ENCODE measurements around the gene APOOL. TPM values are rescaled to one million over a fixed set of nuclear protein-coding genes. Genes with fewer than 3 reads are reported as not detected.

APOOL gene
- total RNA-seq, 1 experiment from 2014 or later: 12.1 TPM

- DNase-seq (ENCODE audit: low read depth): peak; percentile 28
Measured at GRCh38 chrX:85084770-85085393, 81.2 kb downstream of the APOOL start.

GRCh38 chrX:85089321-85089840 lies 85.7 kb downstream of the APOOL start:
- DNase-seq (ENCODE audit: low read depth): no peak

- peak; percentile 2 for DNase-seq (ENCODE audit: low read depth)
Measured at GRCh38 chrX:85107407-85107806, 103.7 kb downstream of the APOOL start.

GRCh38 chrX:85108165-85108564 lies 104.5 kb downstream of the APOOL start:
- DNase-seq (ENCODE audit: low read depth): no peak

- DNase-seq (ENCODE audit: low read depth): peak; percentile 20
Measured at GRCh38 chrX:85109235-85109634, 105.6 kb downstream of the APOOL start.

GRCh38 chrX:85111347-85111746 lies 107.7 kb downstream of the APOOL start:
- DNase-seq (ENCODE audit: low read depth): peak; percentile 2

- no peak for DNase-seq (ENCODE audit: low read depth)
Measured at GRCh38 chrX:85112293-85112692, 108.6 kb downstream of the APOOL start.

- no peak for DNase-seq (ENCODE audit: low read depth)
Measured at GRCh38 chrX:85113746-85114145, 110.1 kb downstream of the APOOL start.

- DNase-seq (ENCODE audit: low read depth): no peak
Measured at GRCh38 chrX:85114171-85114570, 110.5 kb downstream of the APOOL start.

- no peak for DNase-seq (ENCODE audit: low read depth)
Measured at GRCh38 chrX:85114776-85115175, 111.1 kb downstream of the APOOL start.

GRCh38 chrX:85115252-85115651 lies 111.6 kb downstream of the APOOL start:
- DNase-seq (ENCODE audit: low read depth): no peak

GRCh38 chrX:85136409-85136808 lies 132.7 kb downstream of the APOOL start:
- DNase-seq (ENCODE audit: low read depth): no peak

- DNase-seq (ENCODE audit: low read depth): no peak
Measured at GRCh38 chrX:85139422-85139821, 135.7 kb downstream of the APOOL start.

- no peak for DNase-seq (ENCODE audit: low read depth)
Measured at GRCh38 chrX:85140964-85141363, 137.3 kb downstream of the APOOL start.

Other genes starting within 250 kb of the APOOL start
- gene SATL1, start 239.9 kb downstream of the APOOL start, total RNA-seq (2014; rRNA removed; shearing (Covaris generic)): not detected in 2 replicates
- 1.4 and 1.6 TPM in 2 replicates for gene ZNF711, start 240.1 kb downstream of the APOOL start, total RNA-seq (2014; rRNA removed; shearing (Covaris generic))

Measured in M059J (cell line).